Keratinocyte (primary cell): Measurements from ENCODE around the gene VPS4B. TPM values are rescaled to one million over a fixed set of nuclear protein-coding genes. Genes with fewer than 3 reads are reported as not detected.

Experiments
- DNase-seq: peaks from one replicate; pipeline ENCODE4 v3.0.0-alpha.2; 2011; ENCODE audit warnings: low read depth, missing footprints, low spot score
- FAIRE-seq: peaks from 2 replicates; lab custom pipeline; 2011; peaks lifted over from hg19 to GRCh38; lab: Jason Lieb, UNC
- H2AFZ ChIP-seq: 2 replicates; pipeline ENCODE4 v1.6.0; 2012; ENCODE audit warnings: low read length, control low read depth, inconsistent platforms; ENCODE audit not compliant: control insufficient read depth
- H3K27ac ChIP-seq: 2 replicates; pipeline ENCODE4 v1.5.1; 2011; ENCODE audit warnings: low read length; ENCODE audit not compliant: control insufficient read depth, insufficient read depth
- H3K27me3 ChIP-seq: 3 replicates; pipeline ENCODE4 v1.6.0; 2011; ENCODE audit warnings: low read length; ENCODE audit not compliant: control insufficient read depth, insufficient read depth; ENCODE audit errors: extremely low read depth
- H3K36me3 ChIP-seq, 2 experiments: 2 replicates in 1 of 2; 3 replicates in 1 of 2; pipeline ENCODE4 v1.5.1; 2011; ENCODE audit warnings: low read length in 2 of 2, mild to moderate bottlenecking in 1 of 2; ENCODE audit not compliant: control insufficient read depth in 2 of 2, insufficient read depth in 2 of 2; ENCODE audit errors: extremely low read depth in 1 of 2
- H3K4me1 ChIP-seq: 3 replicates; pipeline ENCODE4 v1.5.1; 2011; ENCODE audit warnings: low read length; ENCODE audit not compliant: control insufficient read depth, insufficient read depth; ENCODE audit errors: extremely low read depth
- H3K4me2 ChIP-seq: 3 replicates; pipeline ENCODE4 v1.6.0; 2011; ENCODE audit warnings: low read depth, low read length; ENCODE audit not compliant: control insufficient read depth, insufficient read depth; ENCODE audit errors: extremely low read depth
- H3K4me3 ChIP-seq, 3 experiments: fragments of 200-600 bp in 1 of 3; sonication (generic) in 1 of 3; 2 replicates in 2 of 3; 3 replicates in 1 of 3; pipeline ENCODE4 v1.5.1; 2011 to 2016; ENCODE audit warnings: low read length in 3 of 3, mild to moderate bottlenecking in 3 of 3, control low read depth in 2 of 3, inconsistent platforms in 1 of 3, low read depth in 1 of 3, mixed read lengths in 1 of 3, mixed run types in 1 of 3, moderate library complexity in 1 of 3; ENCODE audit not compliant: control insufficient read depth in 2 of 3, insufficient read depth in 2 of 3; ENCODE audit errors: extremely low read depth in 1 of 3
- H3K79me2 ChIP-seq: 2 replicates; pipeline ENCODE4 v1.6.0; 2012; ENCODE audit warnings: low read length; ENCODE audit not compliant: control insufficient read depth, insufficient read depth
- H3K9ac ChIP-seq: 3 replicates; pipeline ENCODE4 v1.6.0; 2011; ENCODE audit warnings: low read length; ENCODE audit not compliant: control insufficient read depth, insufficient read depth; ENCODE audit errors: extremely low read depth
- H3K9me1 ChIP-seq: 3 replicates; pipeline ENCODE4 v1.6.0; 2011; ENCODE audit warnings: low read length; ENCODE audit not compliant: control insufficient read depth, insufficient read depth; ENCODE audit errors: extremely low read depth
- H3K9me3 ChIP-seq: 2 replicates; pipeline ENCODE4 v1.5.1; 2012; ENCODE audit warnings: low read depth, low read length; ENCODE audit not compliant: control insufficient read depth
- H4K20me1 ChIP-seq: 3 replicates; pipeline ENCODE4 v1.6.0; 2011; ENCODE audit warnings: low read length; ENCODE audit not compliant: control insufficient read depth, insufficient read depth; ENCODE audit errors: extremely low read depth
- EZH2 ChIP-seq: IDR thresholded peaks from one replicate; pipeline ENCODE4 v1.6.1; 2012; ENCODE audit warnings: inconsistent platforms, mild to moderate bottlenecking, low read length, moderate library complexity
- dilution Hi-C: fragments of 300-500 bp; cut with MboI; formaldehyde crosslinking; loops from one replicate; pipeline ENCODE4 v1.7.0; 2020; ENCODE audit warnings: low sequenced_read_pairs; ENCODE audit not compliant: extremely low pct_ligation_motif_present
- polyA plus RNA-seq, 5 experiments: library from polyadenylated mRNA; depleted of rRNA in 3 of 5; stranded (reverse) in 3 of 5; stranded (forward) in 1 of 5; unstranded in 1 of 5; fragments of >200 nt; gene quantifications; 1 replicate in 1 of 5; 2 replicates in 3 of 5; 3 replicates in 1 of 5; pipeline versions ENCODE4 v1.2.1 to v1.2.3, GENCODE V29; 2011 to 2012; ENCODE audit warnings: missing spikeins in 2 of 5, low read depth in 1 of 5, low replicate concordance in 1 of 5
- TF ChIP-seq, protein P1 (sequence below), 3 experiments: IDR thresholded peaks in 1 of 3; conservative IDR thresholded peaks in 1 of 3; optimal IDR thresholded peaks in 1 of 3; 2 replicates in 2 of 3; 3 replicates in 1 of 3; pipeline versions ENCODE3 to v1.5.1; 2011; ENCODE audit warnings: low read length in 3 of 3, mild to moderate bottlenecking in 3 of 3, moderate library complexity in 2 of 3, control low read depth in 1 of 3, inconsistent platforms in 1 of 3; ENCODE audit not compliant: insufficient read depth in 2 of 3; ENCODE audit errors: extremely low read depth in 1 of 3

Gene VPS4B
- polyA plus RNA-seq, 1 donor (not counting 4 experiments of a cell fraction or from before 2014, with no cell fraction given): 65.3 TPM

- Histone ChIP-seq H3K4me1 (peaks cover 41% of the 10 kb centered on the region), H3K4me2 (no peak overlapping the region), H3K4me3 (no peak overlapping the region), H3K36me3 (peaks cover 19 to 46% of the 10 kb centered on the region in 2 experiments), H3K9ac (no peak overlapping the region), H3K9me3 (no peaks in the 10 kb centered on the region), H3K79me2 (peaks cover 62% of the 10 kb centered on the region), H3K27me3 (no peaks in the 10 kb centered on the region), H3K9me1 (no peaks in the 10 kb centered on the region), H4K20me1 (no peaks in the 10 kb centered on the region), H2AFZ (no peak overlapping the region), H3K27ac (no peak overlapping the region)
- dilution Hi-C loops: no loop called here
- FAIRE-seq (no peak), DNase-seq (no peak)
- TF ChIP-seq, protein P1, sequence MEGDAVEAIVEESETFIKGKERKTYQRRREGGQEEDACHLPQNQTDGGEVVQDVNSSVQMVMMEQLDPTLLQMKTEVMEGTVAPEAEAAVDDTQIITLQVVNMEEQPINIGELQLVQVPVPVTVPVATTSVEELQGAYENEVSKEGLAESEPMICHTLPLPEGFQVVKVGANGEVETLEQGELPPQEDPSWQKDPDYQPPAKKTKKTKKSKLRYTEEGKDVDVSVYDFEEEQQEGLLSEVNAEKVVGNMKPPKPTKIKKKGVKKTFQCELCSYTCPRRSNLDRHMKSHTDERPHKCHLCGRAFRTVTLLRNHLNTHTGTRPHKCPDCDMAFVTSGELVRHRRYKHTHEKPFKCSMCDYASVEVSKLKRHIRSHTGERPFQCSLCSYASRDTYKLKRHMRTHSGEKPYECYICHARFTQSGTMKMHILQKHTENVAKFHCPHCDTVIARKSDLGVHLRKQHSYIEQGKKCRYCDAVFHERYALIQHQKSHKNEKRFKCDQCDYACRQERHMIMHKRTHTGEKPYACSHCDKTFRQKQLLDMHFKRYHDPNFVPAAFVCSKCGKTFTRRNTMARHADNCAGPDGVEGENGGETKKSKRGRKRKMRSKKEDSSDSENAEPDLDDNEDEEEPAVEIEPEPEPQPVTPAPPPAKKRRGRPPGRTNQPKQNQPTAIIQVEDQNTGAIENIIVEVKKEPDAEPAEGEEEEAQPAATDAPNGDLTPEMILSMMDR (optimal IDR thresholded peaks at IDR 0.05 in 1 of 3, IDR thresholded peaks at IDR 0.05 in 1 of 3, conservative IDR thresholded peaks at IDR 0.05 in 1 of 3; ENCODE audit: extremely low read depth in 1 of 3, insufficient read depth in 2 of 3, low read length in 3 of 3): no peak
- TF ChIP-seq EZH2: no peak
Measured at GRCh38 chr18:63412953-63413352, 9.3 kb downstream of the VPS4B start.

DNA sequence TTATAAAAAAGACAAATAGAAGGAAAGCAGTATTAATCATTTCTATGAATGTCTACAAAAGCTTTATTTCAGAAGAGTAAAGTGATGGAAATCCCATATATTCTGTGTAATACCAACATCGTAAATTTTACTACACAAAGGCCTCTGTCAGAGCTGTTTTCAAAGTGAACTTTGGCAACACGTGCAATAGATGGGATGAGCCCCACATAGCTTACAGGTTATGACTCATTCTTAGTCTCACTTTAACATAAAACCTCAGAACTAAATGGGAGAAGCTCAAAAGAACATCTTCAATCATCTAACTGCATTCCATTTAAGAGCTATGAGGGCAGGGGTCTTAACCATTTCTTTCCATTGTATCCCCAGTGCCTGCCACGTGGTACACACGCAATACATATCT is 11.5 kb downstream of the VPS4B start:
- H3K79me2 ChIP-seq: peaks cover 60% of the 10 kb centered on the region
- FAIRE-seq: peak; percentile 97
- peak overlapping the region; percentile 85 for H3K27ac ChIP-seq
- peak overlapping the region; percentile 34 for H3K9ac ChIP-seq
- H3K4me2 ChIP-seq: peak overlapping the region; percentile 59
- H3K9me3 ChIP-seq: no peaks in the 10 kb centered on the region
- peaks cover 20 to 36% of the 10 kb centered on the region in 2 experiments for H3K36me3 ChIP-seq
- TF ChIP-seq, protein P1 (optimal IDR thresholded peaks at IDR 0.05 in 1 of 3, IDR thresholded peaks at IDR 0.05 in 1 of 3, conservative IDR thresholded peaks at IDR 0.05 in 1 of 3; ENCODE audit: extremely low read depth in 1 of 3, insufficient read depth in 2 of 3, low read length in 3 of 3): no peak
- TF ChIP-seq EZH2: no peak
- H3K4me1 ChIP-seq: peaks cover 50% of the 10 kb centered on the region
- no peaks in the 10 kb centered on the region for H3K27me3 ChIP-seq
- H3K9me1 ChIP-seq: no peaks in the 10 kb centered on the region
- no peak for DNase-seq
- H4K20me1 ChIP-seq: no peaks in the 10 kb centered on the region
- no peak overlapping the region for H2AFZ ChIP-seq
- dilution Hi-C loops: no loop called here
- peak overlapping the region in 1 of 3 experiments; percentile 22 for H3K4me3 ChIP-seq
